ENCODE results near the gene OR2A25.

OR2A25 gene

GRCh38 chr7:144086730-144087129, 17.1 kb downstream of the OR2A25 start:
- peaks cover 5% of the 10 kb centered on the region; the same call in 1 of the 2 replicates for H3K9me3 ChIP-seq
- H3K4me1 ChIP-seq: no peaks in the 10 kb centered on the region
- no peaks in the 10 kb centered on the region for H3K36me3 ChIP-seq
- DNase-seq: no peak
- no peak overlapping the region for H3K4me3 ChIP-seq (ENCODE audit: low read depth, low read length)
- H3K27me3 ChIP-seq: no peaks in the 10 kb centered on the region
- TF ChIP-seq CTCF (IDR thresholded peaks at IDR 0.05; ENCODE audit: low read depth, low read length): no peak

GRCh38 chr7:144087230-144087629, 17.6 kb downstream of the OR2A25 start:
- TF ChIP-seq CTCF (IDR thresholded peaks at IDR 0.05; ENCODE audit: low read depth, low read length): no peak
- Histone ChIP-seq H3K9me3 (peaks cover 5% of the 10 kb centered on the region; the same call in 1 of the 2 replicates), H3K36me3 (no peaks in the 10 kb centered on the region), H3K4me1 (no peaks in the 10 kb centered on the region), H3K27me3 (no peaks in the 10 kb centered on the region), H3K4me3 (ENCODE audit: low read depth, low read length) (no peak overlapping the region)
- no peak for DNase-seq

- Histone ChIP-seq H3K9me3 (peaks cover 5% of the 10 kb centered on the region; the same call in 1 of the 2 replicates), H3K27me3 (no peaks in the 10 kb centered on the region), H3K36me3 (no peaks in the 10 kb centered on the region), H3K4me3 (ENCODE audit: low read depth, low read length) (no peak overlapping the region), H3K4me1 (no peaks in the 10 kb centered on the region)
- DNase-seq: no peak
- TF ChIP-seq CTCF (IDR thresholded peaks at IDR 0.05; ENCODE audit: low read depth, low read length): no peak
Observed at GRCh38 chr7:144090667-144091066, 21.1 kb downstream of the OR2A25 start.

DNA sequence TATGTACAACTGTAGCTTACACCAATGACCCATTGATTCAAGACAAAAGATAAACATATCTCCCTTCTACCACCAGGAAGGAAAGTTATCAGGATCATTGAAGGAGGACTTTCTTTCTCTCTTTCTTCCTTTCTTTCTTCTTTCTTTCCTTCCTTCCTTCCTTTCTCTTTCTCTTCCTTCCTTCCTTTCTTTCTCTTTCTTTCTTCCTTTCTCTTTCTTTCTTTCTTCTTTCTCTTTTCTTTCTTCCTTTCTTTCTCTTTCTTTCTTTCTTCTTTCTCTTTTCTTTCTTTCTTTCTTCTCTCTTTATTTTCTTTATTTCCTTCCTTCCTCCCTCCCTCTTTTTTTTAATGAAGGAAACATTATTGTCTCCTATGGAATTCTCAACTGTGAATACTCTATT, 29.2 kb downstream of the OR2A25 start:
- TF ChIP-seq CTCF (IDR thresholded peaks at IDR 0.05; ENCODE audit: low read depth, low read length): no peak
- no peaks in the 10 kb centered on the region for H3K27me3 ChIP-seq
- H3K4me3 ChIP-seq (ENCODE audit: low read depth, low read length): no peak overlapping the region
- no peaks in the 10 kb centered on the region for H3K36me3 ChIP-seq
- H3K9me3 ChIP-seq: no peaks in the 10 kb centered on the region
- H3K4me1 ChIP-seq: no peaks in the 10 kb centered on the region
- no peak for DNase-seq

- Histone ChIP-seq H3K36me3 (no peaks in the 10 kb centered on the region), H3K9me3 (no peaks in the 10 kb centered on the region), H3K27me3 (no peaks in the 10 kb centered on the region), H3K4me3 (ENCODE audit: low read depth, low read length) (no peak overlapping the region), H3K4me1 (no peaks in the 10 kb centered on the region)
- DNase-seq: no peak
- no peak for TF ChIP-seq CTCF (IDR thresholded peaks at IDR 0.05; ENCODE audit: low read depth, low read length)
Observed at GRCh38 chr7:144100607-144101006, 31.0 kb downstream of the OR2A25 start.

DNA sequence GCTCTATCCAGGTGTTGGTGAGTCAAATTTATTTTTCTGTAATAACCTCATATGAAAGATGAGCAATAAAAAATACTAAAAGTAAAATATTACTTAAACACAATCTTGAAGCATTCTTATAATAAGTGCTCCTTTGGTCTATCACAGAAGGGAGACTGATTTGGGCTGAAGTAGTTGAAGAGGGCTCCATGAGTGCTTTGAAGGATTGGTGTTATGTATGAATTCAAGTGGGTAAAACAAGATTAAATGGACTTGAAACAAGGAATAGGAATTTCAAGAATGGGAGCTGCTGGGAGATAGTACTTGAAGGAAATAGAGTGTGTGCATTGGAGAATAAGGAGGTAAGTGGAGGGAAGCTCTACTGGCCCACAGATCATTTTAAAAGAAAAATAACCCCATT, 32.4 kb downstream of the OR2A25 start:
- Histone ChIP-seq H3K9me3 (no peaks in the 10 kb centered on the region), H3K4me1 (no peaks in the 10 kb centered on the region), H3K27me3 (no peaks in the 10 kb centered on the region), H3K4me3 (ENCODE audit: low read depth, low read length) (no peak overlapping the region), H3K36me3 (no peaks in the 10 kb centered on the region)
- no peak for DNase-seq
- TF ChIP-seq CTCF (IDR thresholded peaks at IDR 0.05; ENCODE audit: low read depth, low read length): no peak

Measured in BE2C (cell line).